ENCODE measurements around the gene MAP3K5.

DNA sequence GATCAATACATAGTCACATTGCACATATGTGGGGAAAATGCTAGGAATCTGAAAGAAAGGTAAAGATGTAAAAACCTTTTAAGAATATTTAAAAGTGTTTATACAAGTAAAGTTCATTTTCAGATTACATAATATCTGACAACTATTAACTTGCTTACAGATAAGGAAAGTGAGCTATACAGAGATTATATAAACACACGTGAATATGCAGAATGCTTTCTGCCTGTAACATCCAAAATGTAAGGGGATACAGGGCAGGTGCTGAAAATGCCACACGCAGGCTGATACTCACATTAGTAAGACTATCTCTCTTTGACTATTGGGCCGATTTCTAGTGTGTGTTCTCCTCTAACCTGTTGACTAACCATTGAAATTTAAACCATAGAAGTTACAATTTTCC is 224.1 kb downstream of the MAP3K5 start:
- TF ChIP-seq, protein P1, sequence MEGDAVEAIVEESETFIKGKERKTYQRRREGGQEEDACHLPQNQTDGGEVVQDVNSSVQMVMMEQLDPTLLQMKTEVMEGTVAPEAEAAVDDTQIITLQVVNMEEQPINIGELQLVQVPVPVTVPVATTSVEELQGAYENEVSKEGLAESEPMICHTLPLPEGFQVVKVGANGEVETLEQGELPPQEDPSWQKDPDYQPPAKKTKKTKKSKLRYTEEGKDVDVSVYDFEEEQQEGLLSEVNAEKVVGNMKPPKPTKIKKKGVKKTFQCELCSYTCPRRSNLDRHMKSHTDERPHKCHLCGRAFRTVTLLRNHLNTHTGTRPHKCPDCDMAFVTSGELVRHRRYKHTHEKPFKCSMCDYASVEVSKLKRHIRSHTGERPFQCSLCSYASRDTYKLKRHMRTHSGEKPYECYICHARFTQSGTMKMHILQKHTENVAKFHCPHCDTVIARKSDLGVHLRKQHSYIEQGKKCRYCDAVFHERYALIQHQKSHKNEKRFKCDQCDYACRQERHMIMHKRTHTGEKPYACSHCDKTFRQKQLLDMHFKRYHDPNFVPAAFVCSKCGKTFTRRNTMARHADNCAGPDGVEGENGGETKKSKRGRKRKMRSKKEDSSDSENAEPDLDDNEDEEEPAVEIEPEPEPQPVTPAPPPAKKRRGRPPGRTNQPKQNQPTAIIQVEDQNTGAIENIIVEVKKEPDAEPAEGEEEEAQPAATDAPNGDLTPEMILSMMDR (IDR thresholded peaks at IDR 0.05), result no peak
- no peak for TF ChIP-seq EP300 (IDR thresholded peaks at IDR 0.05)
